Ureter (tissue), 1 donor: ENCODE data around the gene TMBIM6. TPM values are rescaled to one million over a fixed set of nuclear protein-coding genes. Genes with fewer than 3 reads are reported as not detected.
A peak's percentile ranks its signal among the peaks of the same experiment; 100 is the strongest.
"Not testable (repeated sequence)": the region's sequence is repeated elsewhere in the genome, so short reads cannot be mapped to it uniquely, and the experiment has no call there.

Experiments
- DNase-seq: peaks from one replicate; pipeline ENCODE4 v3.0.0-alpha.2; 2020; ENCODE audit warnings: low spot score
- total RNA-seq: library from RNA; stranded (reverse); gene quantifications from one replicate; pipeline ENCODE4 v1.2.4, GENCODE V29; 2023
- donor health status: DM: yes; HTN: yes; CAD: no.

Gene TMBIM6
- total RNA-seq, 1 donor from 2014 or later, result 603 TPM

DNA sequence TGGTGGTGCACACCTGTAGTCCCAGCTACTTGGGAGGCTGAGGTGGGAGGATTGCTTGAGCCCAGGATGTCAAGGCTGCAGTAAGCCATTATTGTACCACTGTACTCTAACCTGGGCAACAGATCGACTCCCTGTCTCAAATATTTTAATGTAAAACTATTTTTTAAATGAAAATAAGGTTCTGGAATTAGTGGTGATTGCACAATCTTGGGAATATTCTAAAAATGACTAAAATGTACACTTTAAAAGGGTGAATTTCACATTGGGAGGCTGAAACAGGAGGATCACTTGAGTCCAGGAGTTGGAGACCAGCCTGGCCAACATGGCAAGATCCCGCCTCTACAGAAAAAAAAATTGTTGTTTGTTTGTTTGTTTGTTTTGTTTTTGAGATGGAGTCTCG, 12.9 kb upstream of the TMBIM6 start:
- DNase-seq, result no peak

DNA sequence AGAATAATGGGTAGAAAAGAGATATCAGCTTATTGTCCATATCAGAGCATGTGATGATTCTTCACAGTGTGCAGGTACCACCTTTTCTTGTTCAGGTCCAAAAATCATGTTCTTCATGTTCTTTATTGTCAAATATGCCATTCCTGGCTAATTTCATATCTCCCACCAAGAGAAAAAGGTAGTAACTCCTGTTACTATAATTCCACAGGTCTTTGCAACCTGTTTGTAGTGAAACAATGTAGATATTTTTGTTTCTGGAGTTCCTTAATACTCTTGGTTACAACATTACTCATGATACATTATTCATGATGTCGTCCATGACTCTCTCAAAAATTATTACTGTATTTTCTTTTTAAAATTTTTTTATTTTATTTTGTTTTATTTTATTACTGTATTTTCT, 11.3 kb upstream of the TMBIM6 start:
- DNase-seq, result no peak

DNA sequence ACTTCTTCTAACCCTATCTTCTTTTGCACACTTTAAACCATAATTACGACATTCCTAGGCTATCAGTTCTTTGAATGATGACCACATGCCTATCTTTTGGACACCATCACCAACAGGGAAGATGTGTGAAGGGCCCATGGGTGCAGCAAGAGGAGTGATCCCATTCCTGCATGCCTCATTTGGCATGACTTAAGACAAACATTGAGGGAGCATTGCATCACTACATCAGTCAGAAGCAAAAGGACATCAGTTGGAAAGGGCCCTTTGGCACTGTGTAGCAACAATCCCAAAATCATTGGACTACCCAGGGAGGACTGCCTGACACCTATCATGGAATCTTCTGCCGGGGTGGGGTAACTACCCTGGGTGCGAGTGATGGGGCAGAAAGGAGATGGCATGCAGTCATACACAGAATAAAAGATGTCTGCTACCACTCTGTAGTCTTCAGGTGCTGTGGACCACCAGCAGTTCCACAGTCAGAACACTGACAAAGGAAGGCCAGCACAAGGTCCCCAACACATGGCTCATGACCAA, 10.7 kb upstream of the TMBIM6 start:
- DNase-seq, result no peak

DNA sequence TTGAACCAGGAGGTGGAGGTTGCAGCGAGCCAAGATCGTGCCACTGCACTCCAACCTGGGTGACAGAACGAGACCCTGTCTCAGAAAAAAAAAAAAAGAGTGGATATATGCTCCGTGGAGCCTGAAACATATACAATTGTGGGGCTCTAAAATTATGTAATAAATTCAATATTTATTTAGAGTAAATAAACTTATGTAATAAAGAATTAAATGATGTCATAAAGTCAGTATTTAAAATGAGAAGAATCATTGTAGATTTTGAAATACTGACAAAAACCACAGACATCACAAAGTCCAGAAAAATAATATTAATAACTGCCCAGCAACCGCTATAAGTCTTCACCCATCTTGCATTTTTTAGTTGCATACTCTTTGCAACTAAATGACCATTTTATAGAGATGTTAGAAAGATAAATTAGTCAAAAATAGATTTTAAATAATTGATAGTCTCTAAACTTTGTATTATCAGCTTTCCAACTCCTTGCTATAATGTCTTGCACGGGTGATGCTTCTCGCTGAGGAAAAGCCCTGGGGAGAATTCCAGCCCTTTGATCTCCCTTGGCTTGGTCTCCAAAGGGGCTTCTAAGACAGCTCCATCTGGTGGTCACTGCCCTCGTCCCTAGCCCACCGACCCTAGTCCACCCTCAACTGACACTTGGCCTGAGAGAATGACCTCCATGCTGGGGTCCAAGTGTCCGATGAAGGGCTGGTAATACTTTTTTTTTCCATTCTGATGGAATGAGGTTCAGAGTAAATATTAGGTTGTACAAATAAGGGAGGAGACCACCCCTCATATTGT, 7.9 kb upstream of the TMBIM6 start:
- no peak for DNase-seq

DNA sequence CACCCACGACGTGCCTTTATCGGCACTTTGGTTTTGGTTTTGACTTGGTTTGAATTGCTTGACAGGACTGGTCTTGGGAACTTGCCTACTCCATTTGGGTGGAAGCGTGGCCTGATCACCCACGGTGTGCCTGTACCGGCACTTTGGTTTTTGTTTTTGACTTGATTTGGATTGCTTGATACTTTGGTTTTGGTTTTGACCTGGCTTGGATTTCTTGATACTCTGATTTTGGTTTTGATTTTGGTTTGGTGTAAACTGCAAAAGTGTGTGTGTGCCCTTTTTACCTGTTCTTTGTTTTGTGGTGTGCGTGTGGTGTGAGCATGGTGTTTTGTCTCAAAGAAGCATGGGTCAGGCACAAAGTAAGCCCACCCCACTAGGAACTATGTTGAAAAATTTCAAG, 6.5 kb upstream of the TMBIM6 start:
- DNase-seq, result not testable (repeated sequence)

DNA sequence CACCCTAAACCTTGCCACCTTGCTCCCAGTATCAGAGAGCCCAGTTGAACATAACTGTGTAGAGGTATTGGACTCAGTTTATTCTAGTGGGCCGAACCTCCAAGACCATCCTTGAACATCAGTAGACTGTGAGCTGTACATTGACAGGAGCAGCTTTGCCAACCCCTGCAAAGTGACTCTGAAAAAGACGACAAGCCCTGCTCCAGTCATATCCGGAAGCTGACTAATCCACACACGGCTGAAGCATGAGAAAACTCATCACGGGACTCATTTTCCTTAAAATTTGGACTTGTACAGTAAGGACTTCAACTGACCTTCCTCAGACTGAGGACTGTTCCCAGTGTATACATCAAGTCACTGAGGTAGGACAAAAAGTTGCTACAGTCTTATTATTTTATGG, 2.6 kb upstream of the TMBIM6 start:
- DNase-seq, result not testable (repeated sequence)

DNA sequence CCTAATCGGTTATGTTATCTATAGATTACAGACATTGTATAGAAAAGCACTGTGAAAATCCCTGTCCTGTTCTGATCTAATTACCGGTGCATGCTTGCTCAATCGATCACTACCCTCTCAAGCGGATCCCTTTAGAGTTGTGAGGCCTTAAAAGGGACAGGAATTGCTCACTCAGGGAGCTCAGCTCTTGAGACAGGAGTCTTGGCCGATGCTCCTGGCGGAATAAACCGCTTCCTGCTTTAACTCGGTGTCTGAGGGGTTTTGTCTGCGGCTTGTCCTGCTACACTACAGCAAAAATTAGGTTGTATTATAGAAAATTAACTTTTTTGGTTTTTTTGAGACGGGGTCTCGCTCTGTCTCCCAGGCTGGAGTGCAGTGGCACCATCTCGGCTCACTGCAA, 1.1 kb upstream of the TMBIM6 start:
- not testable (repeated sequence) for DNase-seq

DNA sequence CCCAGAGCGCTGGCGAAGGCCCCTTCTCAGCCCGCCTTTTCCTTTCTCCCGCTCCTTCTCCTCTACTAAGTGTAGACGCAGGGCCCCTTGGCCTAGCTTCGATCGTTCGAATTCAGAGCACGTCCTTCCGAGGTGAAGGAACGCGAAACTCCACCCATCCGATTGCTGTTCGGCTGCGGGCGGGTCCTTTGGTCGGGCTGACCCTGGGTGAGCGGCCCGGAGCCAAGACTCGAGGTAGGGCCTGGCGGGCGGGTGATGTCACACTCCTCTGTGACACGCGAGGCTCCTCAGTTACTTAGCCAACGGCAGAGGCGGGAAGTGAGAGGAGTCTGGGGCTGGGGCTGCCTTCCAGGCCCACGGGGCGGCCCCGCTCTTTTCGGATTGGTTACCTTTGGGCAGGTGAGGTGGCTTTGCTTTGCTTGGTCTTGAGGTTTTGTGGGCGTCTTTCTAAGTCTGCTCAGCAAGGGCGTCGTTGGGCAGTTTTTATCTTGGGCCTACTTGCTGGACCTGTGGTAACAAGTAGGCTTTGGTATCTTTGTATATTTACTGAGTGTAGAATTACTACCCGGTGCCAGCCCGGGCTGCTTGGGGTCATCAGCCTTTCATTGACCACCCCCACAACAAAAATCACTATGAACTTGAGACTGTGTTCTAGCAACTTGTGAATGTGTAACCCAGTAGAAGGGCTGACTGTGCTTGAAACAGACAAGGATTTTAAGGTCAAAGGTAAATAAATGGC, 694 bp downstream of the TMBIM6 start:
- peak; percentile 89 for DNase-seq

DNA sequence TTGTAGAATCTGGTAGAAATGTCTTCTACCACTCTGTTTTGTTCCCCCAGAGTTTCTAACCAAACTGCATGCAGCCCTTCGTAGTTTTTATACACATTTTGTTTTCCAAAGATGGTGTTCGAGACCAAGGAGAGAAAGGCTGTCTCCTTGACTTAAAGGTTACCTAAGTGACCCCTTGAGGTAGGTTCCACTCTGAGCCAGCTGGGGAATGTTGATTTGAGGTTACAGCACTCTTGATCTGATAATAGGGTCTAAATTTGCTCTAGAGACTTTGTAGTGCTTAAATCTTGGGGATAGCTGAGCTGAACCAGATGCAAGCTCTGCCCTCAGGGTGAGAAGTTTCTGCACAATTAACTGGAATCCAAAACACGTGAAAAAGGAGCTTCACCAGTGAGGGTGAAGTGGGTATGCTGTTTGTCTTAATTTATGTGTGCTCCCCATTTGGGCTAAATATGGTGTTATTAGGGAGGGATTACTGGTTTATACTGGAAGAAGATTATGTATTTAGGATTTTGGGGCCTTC, 3.1 kb downstream of the TMBIM6 start:
- DNase-seq, result no peak

DNA sequence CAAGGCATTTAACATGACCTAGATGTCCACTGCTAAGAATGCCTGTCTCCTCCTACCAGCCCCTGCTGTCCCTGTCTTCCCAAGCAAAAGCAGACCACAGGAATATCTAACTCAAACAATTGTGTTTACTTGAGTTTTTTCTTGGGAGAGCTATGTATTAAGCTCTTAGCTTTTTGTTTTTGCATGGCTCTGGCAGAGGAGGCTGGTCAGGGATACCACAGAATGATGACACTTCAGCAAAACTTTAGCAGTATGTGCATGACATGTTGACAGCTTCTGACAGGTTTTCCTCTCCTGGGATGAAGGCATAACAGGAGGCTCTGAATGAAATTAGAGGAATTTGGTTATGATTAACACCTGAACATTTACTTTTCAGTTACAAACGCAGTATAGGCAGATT, 6.9 kb downstream of the TMBIM6 start:
- DNase-seq, result no peak

DNA sequence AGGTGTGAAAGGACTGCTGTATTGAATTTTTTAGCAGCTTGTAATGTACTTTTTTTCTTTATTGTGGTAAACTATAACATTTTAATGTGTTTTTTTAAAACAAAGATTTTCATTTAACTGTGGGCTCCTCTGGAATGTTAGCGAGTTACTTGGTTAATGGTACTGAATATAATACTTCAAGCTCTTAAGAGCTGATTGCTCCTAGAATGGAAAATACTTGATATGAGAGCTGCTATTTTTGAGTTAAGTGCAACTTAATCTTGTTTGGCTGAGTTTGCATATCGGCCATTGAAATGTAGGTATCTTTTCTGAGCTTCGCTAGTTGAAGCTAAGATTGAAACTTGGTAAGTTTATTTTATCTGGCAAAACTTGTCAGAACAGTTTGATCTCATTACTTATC, 7.4 kb downstream of the TMBIM6 start:
- DNase-seq, result no peak

DNA sequence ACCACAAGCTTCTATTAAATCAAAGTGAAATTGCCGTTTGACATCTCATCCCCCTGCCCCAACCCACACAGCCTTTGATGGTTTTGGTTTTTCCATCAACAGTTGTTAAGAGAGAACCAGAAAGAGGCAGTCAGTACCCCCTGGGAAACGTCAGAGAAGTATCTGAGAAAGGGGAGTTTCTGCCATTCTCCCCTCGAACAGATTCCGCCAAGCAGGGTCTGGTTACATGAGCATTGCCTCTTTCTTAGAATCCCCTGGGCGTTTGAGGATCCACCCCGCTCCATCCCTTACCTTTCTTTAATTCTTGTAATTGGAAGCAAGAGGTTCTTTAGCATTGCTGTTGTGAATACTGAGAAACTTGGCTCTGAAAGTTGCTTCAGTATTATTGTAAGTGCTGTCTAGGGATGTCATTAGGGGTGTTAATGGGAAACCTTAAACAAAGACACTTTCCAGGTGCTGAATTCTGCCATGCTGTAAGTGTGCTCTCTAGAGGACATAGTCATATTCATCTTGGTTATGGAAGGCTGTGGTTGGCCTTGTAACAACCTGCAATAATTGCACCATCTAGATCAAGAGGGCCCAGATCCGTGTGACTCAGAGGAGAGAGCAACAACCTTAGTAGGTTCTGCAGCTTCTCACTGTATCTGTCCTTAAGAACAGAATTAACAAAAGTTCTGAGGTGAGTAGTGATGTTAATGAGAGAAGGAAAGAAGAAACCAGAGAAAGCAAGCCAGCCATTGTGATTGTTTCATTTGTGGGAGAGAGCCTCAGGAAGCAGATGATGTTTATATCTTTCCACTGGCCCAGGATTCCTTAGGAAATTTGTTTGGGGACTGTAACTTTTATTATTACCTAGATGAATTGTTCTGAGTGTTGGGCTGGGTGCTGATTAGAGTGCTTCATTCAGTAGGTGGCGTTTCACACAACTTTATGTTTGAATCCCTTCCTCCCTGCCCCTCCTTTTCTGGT, 9.0 kb downstream of the TMBIM6 start:
- DNase-seq, result no peak

DNA sequence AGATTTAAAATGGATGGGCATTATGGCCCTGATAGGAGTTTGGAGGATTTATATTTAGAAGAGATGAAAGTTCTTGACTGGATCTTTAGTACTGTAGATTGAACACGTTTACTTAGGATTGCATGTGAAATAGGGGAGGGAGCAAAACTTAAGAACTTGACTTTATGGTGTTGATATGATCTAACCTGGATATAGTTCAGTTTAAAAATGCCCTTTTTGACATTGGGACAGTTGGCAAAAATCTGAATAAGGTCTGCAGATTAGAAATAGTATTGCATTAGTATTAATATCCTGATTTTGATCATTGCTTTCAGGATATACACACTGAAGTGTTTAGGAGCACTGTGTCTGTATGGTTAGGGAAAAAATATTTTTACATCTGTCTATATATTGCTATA, 9.6 kb downstream of the TMBIM6 start:
- DNase-seq, result no peak

DNA sequence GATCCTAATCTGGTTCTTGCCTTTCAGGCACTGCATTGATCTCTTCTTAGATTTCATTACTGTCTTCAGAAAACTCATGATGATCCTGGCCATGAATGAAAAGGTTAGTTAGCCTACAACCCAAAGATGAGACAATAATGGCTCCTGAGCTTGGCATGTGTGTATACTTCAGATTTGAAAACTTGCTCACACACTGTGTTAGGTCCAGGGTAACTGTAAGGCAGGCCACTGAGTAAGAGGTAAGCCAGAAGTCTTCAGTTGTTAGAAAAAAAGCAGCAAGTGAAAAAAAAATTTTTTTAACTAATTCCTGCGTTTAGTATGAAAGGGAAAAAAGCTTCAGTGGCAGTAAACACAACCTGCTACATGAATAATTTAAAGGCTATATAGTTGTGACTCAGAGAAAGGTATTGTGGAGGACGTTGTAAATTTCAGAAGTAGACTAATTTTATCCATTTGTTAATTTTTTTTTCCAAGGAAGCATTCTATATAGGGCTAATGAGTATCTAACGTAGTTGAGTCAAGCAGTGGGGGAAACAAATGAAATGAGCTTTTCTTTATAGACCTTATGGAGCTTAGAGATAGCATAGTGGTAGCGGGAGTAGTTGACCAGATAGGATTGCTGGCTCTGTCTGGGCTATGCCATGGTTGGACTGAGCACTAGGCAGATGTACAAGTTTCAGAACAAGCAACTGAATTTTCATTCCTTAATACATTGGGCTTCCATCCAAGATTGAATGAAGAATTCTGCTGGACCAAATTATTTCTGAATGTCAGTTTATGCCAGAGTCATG, 20.5 kb downstream of the TMBIM6 start:
- no peak for DNase-seq

DNA sequence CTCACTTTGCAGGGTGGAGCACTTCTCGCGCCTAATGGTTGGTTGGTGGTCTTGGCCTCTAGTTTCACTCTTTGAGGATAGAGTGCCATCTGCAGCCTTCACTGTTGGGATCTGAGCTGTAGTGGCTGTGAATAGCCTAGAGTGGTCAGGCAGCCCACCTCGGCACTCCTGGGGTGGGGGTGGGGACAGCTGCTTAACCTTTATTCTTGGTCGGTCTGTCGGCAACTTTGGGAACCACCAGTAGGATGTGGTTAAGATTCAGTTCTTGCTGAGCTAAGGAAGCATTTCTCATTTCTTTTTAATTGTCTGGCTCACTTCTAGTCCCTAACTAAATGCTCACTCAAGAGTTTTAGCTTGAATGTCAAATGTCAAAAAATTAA, 21.1 kb downstream of the TMBIM6 start:
- no peak for DNase-seq

DNA sequence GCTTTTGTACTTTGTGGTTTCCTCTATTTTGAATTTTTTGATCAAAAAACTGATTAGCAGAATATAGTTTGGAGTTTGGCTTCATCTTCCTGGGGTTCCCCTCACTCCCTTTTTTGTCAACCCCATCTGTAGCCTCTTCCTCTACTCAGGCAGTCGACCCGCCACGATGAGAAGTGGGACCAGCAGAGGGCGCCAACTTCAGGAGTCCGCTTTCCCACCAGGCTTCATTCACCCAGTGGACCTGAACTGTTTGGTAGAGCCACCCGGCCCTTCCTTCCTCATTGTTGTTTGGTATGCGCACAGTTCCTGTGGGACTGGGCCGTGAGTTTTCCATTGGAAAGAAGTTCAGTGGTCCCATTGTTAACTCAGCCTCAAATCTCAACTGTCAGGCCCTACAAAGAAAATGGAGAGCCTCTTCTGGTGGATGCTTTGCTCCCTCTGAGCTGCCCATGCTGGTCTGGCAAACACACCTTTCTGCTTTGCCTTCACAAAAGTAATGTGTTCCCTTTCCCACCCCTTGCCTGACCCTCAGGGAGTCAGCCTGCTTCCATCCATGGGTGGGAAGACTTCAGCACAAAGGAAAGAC, 21.7 kb downstream of the TMBIM6 start:
- peak; percentile 69 for DNase-seq

DNA sequence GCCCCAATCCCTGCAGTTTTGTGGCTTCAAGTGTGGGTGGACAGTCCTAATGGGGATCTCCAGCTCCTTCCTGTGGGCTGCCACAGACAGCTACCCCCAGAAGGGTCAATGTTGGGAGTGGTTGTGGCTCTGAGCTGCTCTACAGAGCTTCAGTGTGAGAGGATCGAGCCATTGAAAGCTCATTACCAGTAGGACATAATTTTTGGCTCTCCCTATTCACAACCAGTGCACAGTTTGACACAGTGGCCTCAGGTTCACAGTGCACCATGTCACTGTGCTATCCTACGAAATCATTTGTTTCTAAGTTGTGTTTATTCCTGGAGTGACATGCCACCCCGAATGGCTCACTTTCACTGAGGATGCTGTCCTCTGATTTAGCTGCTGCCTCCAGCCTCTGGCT, 22.8 kb downstream of the TMBIM6 start:
- DNase-seq, result no peak

DNA sequence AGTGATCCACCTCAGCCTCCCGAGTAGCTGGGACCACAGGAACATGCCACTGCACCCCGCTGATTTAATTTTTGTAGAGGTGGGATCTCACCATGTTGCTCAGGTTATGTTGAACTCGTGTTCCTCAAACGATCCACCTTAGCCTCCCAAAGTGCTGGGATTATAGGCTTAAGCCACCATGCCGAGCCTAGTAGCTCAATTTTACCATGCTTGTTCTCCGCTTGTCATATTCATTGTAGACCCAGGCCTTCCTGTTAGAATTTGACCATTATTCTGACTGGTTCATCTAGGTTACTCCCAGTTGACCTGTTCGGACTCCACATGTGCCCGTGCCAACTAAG, 24.7 kb downstream of the TMBIM6 start:
- no peak for DNase-seq

DNA sequence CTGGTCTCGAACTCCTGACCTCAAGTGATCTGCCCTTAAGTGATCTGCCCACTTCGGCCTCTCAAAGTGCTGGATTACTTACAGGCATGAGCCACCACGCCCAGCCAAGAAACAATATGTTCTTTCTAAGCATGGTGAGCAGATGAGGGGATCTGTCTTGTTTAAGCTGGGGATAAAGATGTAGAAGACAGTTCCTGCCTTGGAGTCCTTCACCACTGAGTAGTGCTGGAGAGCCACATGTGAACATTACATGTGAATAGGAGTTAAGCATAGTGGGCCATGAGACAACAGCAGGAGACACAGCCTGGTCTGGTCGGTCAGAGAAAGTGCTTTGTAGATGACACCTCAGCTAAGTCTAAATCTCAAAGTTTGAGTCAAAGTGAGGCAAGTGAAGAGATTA, 26.0 kb downstream of the TMBIM6 start:
- DNase-seq, result no peak

DNA sequence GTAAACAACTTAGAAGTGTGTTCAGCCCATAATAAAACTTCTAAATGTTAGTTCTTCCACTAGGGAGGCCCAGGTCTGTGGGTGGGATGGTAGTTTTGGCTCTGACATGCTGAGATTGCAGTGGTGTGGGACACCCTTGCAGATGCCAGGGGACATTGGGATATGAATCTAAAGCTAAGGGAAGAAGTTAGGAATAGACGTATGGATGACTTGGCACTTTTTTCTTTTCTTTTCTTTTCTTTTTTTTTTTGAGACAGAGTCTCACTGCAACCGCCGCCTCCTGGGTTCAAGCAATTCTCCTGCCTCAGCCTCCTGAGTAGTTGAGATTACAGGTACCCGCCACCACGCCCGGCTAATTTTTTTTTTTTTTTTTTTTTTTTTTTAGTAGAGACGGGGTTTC, 31.7 kb downstream of the TMBIM6 start:
- not testable (repeated sequence) for DNase-seq

DNA sequence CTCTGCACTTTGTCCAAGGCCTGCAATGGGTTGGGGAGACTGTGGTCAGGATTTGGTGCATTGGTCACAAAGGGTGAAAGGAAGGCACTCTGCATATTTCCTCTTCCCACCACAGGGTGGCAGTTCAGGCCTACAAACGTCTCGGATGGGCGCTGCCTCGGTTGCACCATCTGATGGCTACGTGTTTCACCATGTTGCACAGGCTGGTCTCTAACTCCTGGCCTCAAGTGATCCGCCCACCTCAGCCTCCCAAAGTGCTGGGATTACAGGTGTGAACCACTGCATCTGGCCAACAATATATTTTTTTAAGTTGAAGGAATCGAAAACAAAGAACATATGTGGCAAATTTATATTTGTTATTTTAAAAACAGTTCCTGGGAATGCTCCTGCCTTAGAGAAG, 35.1 kb downstream of the TMBIM6 start:
- peak; percentile 74 for DNase-seq
